HepG2 (cell line): Measurements from ENCODE around the gene NYNRIN. TPM values are rescaled to one million over a fixed set of nuclear protein-coding genes. Genes with fewer than 3 reads are reported as not detected.

Source experiments
- ARNT ChIP-seq: fragments of 450-650 bp; IDR thresholded peaks from 2 replicates; pipeline ENCODE4 v1.6.1; 2017
- GPN1 ChIP-seq: sonication (generic); formaldehyde crosslinking; IDR thresholded peaks from 2 replicates; pipeline ENCODE4 v1.5.1; 2020; ENCODE audit warnings: missing genetic modification reagents, borderline replicate concordance
- HMGA1 ChIP-seq: sonication (generic); formaldehyde crosslinking; conservative IDR thresholded peaks from 2 replicates; pipeline ENCODE4 v1.4.0; 2020; ENCODE audit warnings: missing genetic modification reagents
- ISL2 ChIP-seq: sonication (generic); formaldehyde crosslinking; IDR thresholded peaks from 2 replicates; pipeline ENCODE4 v1.5.0; 2020; ENCODE audit warnings: missing genetic modification reagents
- KDM2A ChIP-seq: sonication (generic); formaldehyde crosslinking; IDR thresholded peaks from 2 replicates; pipeline ENCODE4 v1.4.0; 2020; ENCODE audit warnings: low read depth, missing genetic modification reagents, borderline replicate concordance
- MTA1 ChIP-seq: sonication (generic); formaldehyde crosslinking; IDR thresholded peaks from 2 replicates; pipeline ENCODE4 v1.4.0; 2020; ENCODE audit warnings: missing genetic modification reagents, mild to moderate bottlenecking, borderline replicate concordance
- MTF1 ChIP-seq: sonication (generic); formaldehyde crosslinking; IDR thresholded peaks from 2 replicates; pipeline ENCODE4 v1.5.0; 2020; ENCODE audit warnings: missing genetic modification reagents
- ONECUT2 ChIP-seq: sonication (generic); formaldehyde crosslinking; IDR thresholded peaks from 2 replicates; pipeline ENCODE4 v1.4.0; 2020; ENCODE audit warnings: missing genetic modification reagents
- PAXIP1 ChIP-seq: sonication (generic); formaldehyde crosslinking; conservative IDR thresholded peaks from 2 replicates; pipeline ENCODE4 v1.4.0; 2020; ENCODE audit warnings: mild to moderate bottlenecking, missing genetic modification reagents, moderate library complexity
- PHF21A ChIP-seq: sonication (generic); formaldehyde crosslinking; IDR thresholded peaks from 2 replicates; pipeline ENCODE4 v1.5.0; 2020; ENCODE audit warnings: mild to moderate bottlenecking, missing genetic modification reagents
- REPIN1 ChIP-seq: sonication (generic); formaldehyde crosslinking; IDR thresholded peaks from 2 replicates; pipeline ENCODE4 v1.8.0; 2022; ENCODE audit warnings: missing genetic modification reagents, low read depth, mild to moderate bottlenecking, borderline replicate concordance
- SYNCRIP ChIP-seq: fragments of 200-400 bp; formaldehyde crosslinking; IDR thresholded peaks from 2 replicates; pipeline ENCODE4 v1.6.1; 2018; ENCODE audit warnings: mild to moderate bottlenecking, low read depth, low read length; ENCODE audit not compliant: insufficient read depth
- TSC22D2 ChIP-seq: sonication (generic); formaldehyde crosslinking; IDR thresholded peaks from 2 replicates; pipeline ENCODE4 v1.5.1; 2020; ENCODE audit warnings: missing genetic modification reagents, mild to moderate bottlenecking, borderline replicate concordance
- ZBTB1 ChIP-seq: sonication (generic); formaldehyde crosslinking; IDR thresholded peaks from 2 replicates; pipeline ENCODE4 v1.4.0; 2020; ENCODE audit warnings: missing genetic modification reagents, borderline replicate concordance
- ZBTB2 ChIP-seq: sonication (generic); formaldehyde crosslinking; IDR thresholded peaks from 2 replicates; pipeline ENCODE4 v1.8.0; 2022; ENCODE audit warnings: low read depth, missing genetic modification reagents
- ZFP37 ChIP-seq: sonication (generic); formaldehyde crosslinking; IDR thresholded peaks from 2 replicates; pipeline ENCODE4 v1.4.0; 2020; ENCODE audit warnings: missing genetic modification reagents, borderline replicate concordance
- ZNF367 ChIP-seq: sonication (generic); formaldehyde crosslinking; IDR thresholded peaks from 2 replicates; pipeline ENCODE4 v1.4.0; 2020; ENCODE audit warnings: missing genetic modification reagents, borderline replicate concordance
- ZNF724P ChIP-seq: sonication (generic); formaldehyde crosslinking; IDR thresholded peaks from 2 replicates; pipeline ENCODE4 v1.8.0; 2022; ENCODE audit warnings: missing genetic modification reagents, borderline replicate concordance
- ZNF746 ChIP-seq: sonication (generic); formaldehyde crosslinking; IDR thresholded peaks from 2 replicates; pipeline ENCODE4 v1.8.0; 2022; ENCODE audit warnings: mild to moderate bottlenecking, missing genetic modification reagents
- ZNF75D ChIP-seq: sonication (generic); formaldehyde crosslinking; IDR thresholded peaks from 2 replicates; pipeline ENCODE4 v1.8.1; 2023; ENCODE audit warnings: missing genetic modification reagents, mild to moderate bottlenecking, borderline replicate concordance
- ZNF800 ChIP-seq: sonication (generic); formaldehyde crosslinking; IDR thresholded peaks from 2 replicates; pipeline ENCODE4 v1.4.0; 2020; ENCODE audit warnings: missing genetic modification reagents
- ZNF839 ChIP-seq: sonication (generic); formaldehyde crosslinking; IDR thresholded peaks from 2 replicates; pipeline ENCODE4 v1.4.0; 2020; ENCODE audit warnings: missing genetic modification reagents, mild to moderate bottlenecking, borderline replicate concordance
- ZSCAN29 ChIP-seq: sonication (generic); formaldehyde crosslinking; conservative IDR thresholded peaks from 2 replicates; pipeline ENCODE4 v1.4.0; 2020; ENCODE audit warnings: mild to moderate bottlenecking, missing genetic modification reagents
- ZSCAN31 ChIP-seq: sonication (generic); formaldehyde crosslinking; IDR thresholded peaks from 2 replicates; pipeline ENCODE4 v1.5.0; 2020; ENCODE audit warnings: low read depth, mild to moderate bottlenecking, missing genetic modification reagents
- polyA plus RNA-seq, 8 experiments: library from polyadenylated mRNA; depleted of rRNA in 3 of 8; stranded (reverse) in 7 of 8; unstranded in 1 of 8; fragments of >200 nt; fragmentation: Illumina TruSeq in 4 of 8; extraction: Trizol in 4 of 8; gene quantifications; 2 replicates each; pipeline versions ENCODE4 v1.2.1 to v1.2.3, GENCODE V29; 2011 to 2016; ENCODE audit warnings: low read depth in 4 of 8, missing spikeins in 1 of 8, mixed read lengths in 1 of 8; ENCODE audit not compliant: insufficient read depth in 1 of 8
- total RNA-seq, 5 experiments: library from RNA; depleted of rRNA; stranded (reverse); fragments of >200 nt; fragmentation: Illumina TruSeq; extraction: Trizol; gene quantifications; 2 replicates each; pipeline ENCODE4 v1.2.3, GENCODE V29; 2016; ENCODE audit warnings: low read depth in 1 of 5

NYNRIN gene
- total and polyA plus RNA-seq, 2 of the 13 experiments (the other 11 are each of a cell fraction or from before 2014, with no cell fraction given), result 0.63 to 1.1 TPM

- TF ChIP-seq MTA1 (CRISPR knock-in tag), result no peak
- 0 out of 2 replicates have a peak, but pooled peaks have one; percentile 7 for TF ChIP-seq ZSCAN31 (CRISPR knock-in tag)
- no peak for TF ChIP-seq PHF21A
- TF ChIP-seq ARNT, result no peak
- no peak for TF ChIP-seq REPIN1 (CRISPR knock-in tag)
- TF ChIP-seq ZNF75D (CRISPR knock-in tag), result no peak
- no peak for TF ChIP-seq ZBTB2 (CRISPR knock-in tag)
- no peak for TF ChIP-seq KDM2A (CRISPR knock-in tag)
- no peak for TF ChIP-seq HMGA1
- TF ChIP-seq TSC22D2, result peak; percentile 64; the same call in 1 of the 2 replicates
- TF ChIP-seq GPN1 (CRISPR knock-in tag), result no peak
- TF ChIP-seq MTF1 (CRISPR knock-in tag), result no peak
- peak; percentile 49; the same call in 1 of the 2 replicates for TF ChIP-seq ISL2 (CRISPR knock-in tag)
- TF ChIP-seq ZNF839 (CRISPR knock-in tag), result no peak
- no peak for TF ChIP-seq ZNF746 (CRISPR knock-in tag)
- no peak for TF ChIP-seq ONECUT2 (CRISPR knock-in tag)
- no peak for TF ChIP-seq SYNCRIP
- TF ChIP-seq PAXIP1 (CRISPR knock-in tag), result no peak
- no peak for TF ChIP-seq ZNF800 (CRISPR knock-in tag)
- peak; percentile 71; the same call in 1 of the 2 replicates for TF ChIP-seq ZNF724P
- peak; percentile 57; the same call in 1 of the 2 replicates for TF ChIP-seq ZFP37 (CRISPR knock-in tag)
- 0 out of 2 replicates have a peak, but pooled peaks have one; percentile 24 for TF ChIP-seq ZSCAN29 (CRISPR knock-in tag)
- no peak for TF ChIP-seq ZBTB1
- no peak for TF ChIP-seq ZNF367 (CRISPR knock-in tag)
Measured at GRCh38 chr14:24436355-24437019, 37.7 kb downstream of the NYNRIN start (continued).
